ENCODE data around the gene RANBP9. TPM values are rescaled to one million over a fixed set of nuclear protein-coding genes. Genes with fewer than 3 reads are reported as not detected.

The RANBP9 gene
- total RNA-seq, 1 experiment from 2014 or later = 73.8 TPM

DNA sequence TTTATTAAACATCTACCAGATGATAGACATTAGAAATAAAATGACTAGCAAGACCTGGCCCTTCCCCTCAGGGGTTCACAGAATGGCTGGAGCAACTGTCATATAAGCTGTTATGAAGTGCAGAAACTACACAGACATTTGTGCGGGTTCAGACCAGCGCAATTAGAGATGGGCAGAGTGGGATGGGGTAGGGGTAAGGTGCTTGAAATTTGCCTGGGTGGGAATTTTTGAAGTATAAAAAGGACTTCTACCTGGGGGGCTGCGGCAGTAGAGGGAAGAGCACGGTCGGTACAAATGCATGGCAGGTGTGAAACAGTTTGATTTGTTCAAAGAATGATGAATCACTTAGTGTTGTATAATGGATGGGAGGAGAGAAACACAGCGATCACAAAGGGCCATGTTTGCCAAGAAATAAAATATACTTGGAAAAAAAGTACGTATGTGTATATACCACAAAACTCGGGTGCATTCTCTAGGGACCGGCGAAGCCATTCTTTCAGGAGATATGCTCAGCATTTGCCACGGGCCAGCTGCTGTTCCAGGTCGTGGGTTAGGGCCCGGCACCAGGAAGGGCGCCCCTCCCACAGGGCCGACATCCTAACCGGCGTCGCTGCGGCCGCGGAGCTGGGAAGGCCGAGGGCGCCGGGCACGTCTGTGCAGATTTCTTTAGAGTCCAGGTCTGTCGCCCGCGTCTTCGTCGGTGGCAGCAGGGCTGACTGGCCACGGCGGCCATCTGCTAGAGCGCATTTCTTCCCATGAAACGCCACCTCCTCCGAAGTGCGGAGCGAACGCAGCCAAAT lies 97.3 kb downstream of the RANBP9 start:
- no peaks in the 10 kb centered on the region for H3K9me2 ChIP-seq (ENCODE audit: insufficient read depth)
- H3K4me3 ChIP-seq = peak overlapping the region; percentile 98
- H4K20me1 ChIP-seq (ENCODE audit: insufficient read depth) = peaks cover 20% of the 10 kb centered on the region
- H2AFZ ChIP-seq = peak overlapping the region; percentile 86
- peaks cover 24% of the 10 kb centered on the region for H3F3A ChIP-seq (ENCODE audit: insufficient read depth, low read depth)
- POLR2A ChIA-PET (ENCODE audit: unreplicated experiment) = interaction anchor here (0.9 to 1.4 kb wide), 3 partner anchors 40 to 199 kb away, joined by 3 to 9 read pairs (median 7); partner anchors contain the start of gene SIRT5
- no peaks in the 10 kb centered on the region for H3K27me3 ChIP-seq (ENCODE audit: insufficient read depth, low read depth)
- H3K4me1 ChIP-seq (replicated peaks; ENCODE audit: insufficient read depth) = peaks cover 23% of the 10 kb centered on the region
- no peaks in the 10 kb centered on the region for H3K9me3 ChIP-seq (ENCODE audit: insufficient read depth, low read depth)
- H3K36me3 ChIP-seq (ENCODE audit: low read depth) = peaks cover 26% of the 10 kb centered on the region
- H3K27ac ChIP-seq = peak overlapping the region; percentile 88
- CTCF ChIA-PET = interaction anchor here (1.0 to 1.4 kb wide), 2 partner anchors 40 to 419 kb away, joined by 3 to 5 read pairs; partner anchors contain the start of gene SIRT5
- H3K79me2 ChIP-seq (ENCODE audit: low read depth) = peaks cover 37% of the 10 kb centered on the region
- DNase-seq = peak; percentile 52 to 60
- intact Hi-C loops (cut with micrococcal nuclease; ENCODE audit: unreplicated experiment) = loop anchor here (2.0 kb wide), 2 partner anchors 278 to 286 kb away; partner anchors contain the start of gene TBC1D7
- peak overlapping the region; percentile 99 for H3K4me2 ChIP-seq
- BruUV-seq (replicated peaks) = TSS peak; percentile 83
- no peak for TF ChIP-seq EZH2 (IDR thresholded peaks at IDR 0.05; ENCODE audit: low read depth)
- TF ChIP-seq, protein P1, sequence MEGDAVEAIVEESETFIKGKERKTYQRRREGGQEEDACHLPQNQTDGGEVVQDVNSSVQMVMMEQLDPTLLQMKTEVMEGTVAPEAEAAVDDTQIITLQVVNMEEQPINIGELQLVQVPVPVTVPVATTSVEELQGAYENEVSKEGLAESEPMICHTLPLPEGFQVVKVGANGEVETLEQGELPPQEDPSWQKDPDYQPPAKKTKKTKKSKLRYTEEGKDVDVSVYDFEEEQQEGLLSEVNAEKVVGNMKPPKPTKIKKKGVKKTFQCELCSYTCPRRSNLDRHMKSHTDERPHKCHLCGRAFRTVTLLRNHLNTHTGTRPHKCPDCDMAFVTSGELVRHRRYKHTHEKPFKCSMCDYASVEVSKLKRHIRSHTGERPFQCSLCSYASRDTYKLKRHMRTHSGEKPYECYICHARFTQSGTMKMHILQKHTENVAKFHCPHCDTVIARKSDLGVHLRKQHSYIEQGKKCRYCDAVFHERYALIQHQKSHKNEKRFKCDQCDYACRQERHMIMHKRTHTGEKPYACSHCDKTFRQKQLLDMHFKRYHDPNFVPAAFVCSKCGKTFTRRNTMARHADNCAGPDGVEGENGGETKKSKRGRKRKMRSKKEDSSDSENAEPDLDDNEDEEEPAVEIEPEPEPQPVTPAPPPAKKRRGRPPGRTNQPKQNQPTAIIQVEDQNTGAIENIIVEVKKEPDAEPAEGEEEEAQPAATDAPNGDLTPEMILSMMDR (conservative IDR thresholded peaks at IDR 0.05) = no peak

DNA sequence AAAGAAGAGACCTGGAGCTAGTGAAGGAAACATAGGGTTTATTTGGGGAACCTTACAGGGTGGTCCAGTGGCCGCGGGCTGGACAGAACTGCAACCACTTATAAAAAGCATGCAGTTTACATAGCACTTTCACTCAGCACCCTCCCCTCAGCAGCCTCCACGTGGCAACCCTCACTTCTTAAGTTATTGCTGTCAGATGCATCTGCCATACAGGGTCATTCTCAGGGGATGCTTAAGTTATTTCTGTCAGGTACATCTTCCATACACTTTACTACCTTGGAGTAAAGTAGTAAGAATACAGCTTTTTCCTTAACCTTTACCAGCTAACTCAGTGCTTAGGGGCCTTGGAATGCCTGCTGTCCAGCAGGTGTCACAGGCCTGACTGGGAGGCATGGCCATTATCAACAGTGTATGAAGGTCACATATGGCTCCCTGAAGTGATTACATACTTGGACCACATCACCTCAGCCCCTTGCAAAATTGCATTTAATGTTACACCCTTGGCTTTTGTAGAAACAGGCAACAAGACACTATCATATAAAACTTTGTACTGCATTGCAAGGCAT lies 98.5 kb downstream of the RANBP9 start:
- H3F3A ChIP-seq (ENCODE audit: insufficient read depth, low read depth) = peaks cover 24% of the 10 kb centered on the region; the same call in 1 of the 2 replicates
- no peak overlapping the region for H2AFZ ChIP-seq
- DNase-seq = no peak
- H3K27me3 ChIP-seq (ENCODE audit: insufficient read depth, low read depth) = no peaks in the 10 kb centered on the region
- H3K9me2 ChIP-seq (ENCODE audit: insufficient read depth) = no peaks in the 10 kb centered on the region
- peaks cover 16% of the 10 kb centered on the region for H3K36me3 ChIP-seq (ENCODE audit: low read depth)
- peaks cover 37% of the 10 kb centered on the region for H3K79me2 ChIP-seq (ENCODE audit: low read depth)
- H3K4me1 ChIP-seq (replicated peaks; ENCODE audit: insufficient read depth) = peaks cover 23% of the 10 kb centered on the region
- H3K4me2 ChIP-seq = peak overlapping the region; percentile 99; the same call in 1 of the 2 replicates
- peaks cover 16% of the 10 kb centered on the region for H4K20me1 ChIP-seq (ENCODE audit: insufficient read depth)
- no peak for TF ChIP-seq EZH2 (IDR thresholded peaks at IDR 0.05; ENCODE audit: low read depth)
- TF ChIP-seq, protein P1 (conservative IDR thresholded peaks at IDR 0.05) = no peak
- H3K27ac ChIP-seq = no peak overlapping the region
- BruUV-seq (replicated peaks) = no TSS peak
- POLR2A ChIA-PET (ENCODE audit: unreplicated experiment) = no interaction called here
- no peaks in the 10 kb centered on the region for H3K9me3 ChIP-seq (ENCODE audit: insufficient read depth, low read depth)
- CTCF ChIA-PET = no interaction called here
- intact Hi-C loops (cut with micrococcal nuclease; ENCODE audit: unreplicated experiment) = no loop called here
- peak overlapping the region; percentile 98; the same call in 1 of the 2 replicates for H3K4me3 ChIP-seq

DNA sequence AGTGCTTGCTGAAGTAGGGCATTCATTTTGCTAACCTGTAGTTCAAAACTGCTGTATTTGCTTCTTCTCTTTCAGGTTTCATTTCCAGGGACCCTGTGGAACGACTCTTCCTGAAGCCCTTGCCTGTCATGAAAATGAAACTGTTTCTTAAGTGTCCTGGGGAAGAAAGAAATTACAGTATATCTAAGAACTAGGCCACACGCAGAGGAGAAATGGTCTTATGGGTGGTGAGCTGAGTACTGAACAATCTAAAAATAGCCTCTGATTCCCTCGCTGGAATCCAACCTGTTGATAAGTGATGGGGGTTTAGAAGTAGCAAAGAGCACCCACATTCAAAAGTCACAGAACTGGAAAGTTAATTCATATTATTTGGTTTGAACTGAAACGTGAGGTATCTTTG lies 99.9 kb downstream of the RANBP9 start:
- DNase-seq = no peak
- H3F3A ChIP-seq (ENCODE audit: insufficient read depth, low read depth) = peaks cover 19% of the 10 kb centered on the region; the same call in 1 of the 2 replicates
- CTCF ChIA-PET = interaction anchor here (1.2 kb wide), 1 partner anchor 37 kb away, joined by 3 read pairs; no protein-coding TSS in a partner anchor
- H3K36me3 ChIP-seq (ENCODE audit: low read depth) = peaks cover 4% of the 10 kb centered on the region; the same call in 1 of the 2 replicates
- H3K9me3 ChIP-seq (ENCODE audit: insufficient read depth, low read depth) = no peaks in the 10 kb centered on the region
- POLR2A ChIA-PET (ENCODE audit: unreplicated experiment) = no interaction called here
- H3K27me3 ChIP-seq (ENCODE audit: insufficient read depth, low read depth) = no peaks in the 10 kb centered on the region
- no peak overlapping the region for H3K4me2 ChIP-seq
- BruUV-seq (replicated peaks) = no TSS peak
- no peak overlapping the region for H3K4me3 ChIP-seq
- no peak for TF ChIP-seq EZH2 (IDR thresholded peaks at IDR 0.05; ENCODE audit: low read depth)
- TF ChIP-seq, protein P1 (conservative IDR thresholded peaks at IDR 0.05) = no peak
- intact Hi-C loops (cut with micrococcal nuclease; ENCODE audit: unreplicated experiment) = no loop called here
- peaks cover 18% of the 10 kb centered on the region for H3K4me1 ChIP-seq (replicated peaks; ENCODE audit: insufficient read depth)
- H3K27ac ChIP-seq = no peak overlapping the region
- no peak overlapping the region for H2AFZ ChIP-seq
- H4K20me1 ChIP-seq (ENCODE audit: insufficient read depth) = peaks cover 8% of the 10 kb centered on the region
- H3K9me2 ChIP-seq (ENCODE audit: insufficient read depth) = no peaks in the 10 kb centered on the region
- peaks cover 26% of the 10 kb centered on the region for H3K79me2 ChIP-seq (ENCODE audit: low read depth)
